K562 (cell line): ENCODE data around the gene TEX14. TPM values are rescaled to one million over a fixed set of nuclear protein-coding genes. Genes with fewer than 3 reads are reported as not detected.
A peak's percentile ranks its signal among the peaks of the same experiment; 100 is the strongest.

Source experiments
- ATF4 ChIP-seq: fragments of 450-650 bp; formaldehyde crosslinking; IDR thresholded peaks from 2 replicates; pipeline ENCODE4 v1.4.0; 2022; ENCODE audit warnings: mild to moderate bottlenecking, moderate library complexity
- ATF7 ChIP-seq: fragments of 450-650 bp; IDR thresholded peaks from 2 replicates; pipeline ENCODE4 v1.7.1; 2014; ENCODE audit warnings: mild to moderate bottlenecking, moderate library complexity
- E2F4 ChIP-seq: sonication (generic); formaldehyde crosslinking; IDR thresholded peaks from 2 replicates; pipeline ENCODE4 v1.8.0; 2022; ENCODE audit warnings: mild to moderate bottlenecking, low read depth, missing genetic modification reagents
- ELF1 ChIP-seq: fragments of 200-800 bp; sonication (Bioruptor generic); IDR thresholded peaks from 2 replicates; pipeline ENCODE4 v1.6.1; 2016; ENCODE audit warnings: missing genetic modification characterization, missing compliant biosample characterization
- HSF4 ChIP-seq: fragments of 250-450 bp; sonication (Bioruptor Pico); IDR thresholded peaks from 2 replicates; pipeline ENCODE4 v2.1.2; 2022; ENCODE audit warnings: mild to moderate bottlenecking, moderate library complexity, borderline replicate concordance
- MYBL2 ChIP-seq, 2 experiments: fragments of 450-650 bp in 1 of 2; sonication (generic) in 1 of 2; formaldehyde crosslinking in 1 of 2; IDR thresholded peaks; 2 replicates each; pipeline versions ENCODE4 v1.6.1 to v1.8.1; 2017 to 2022; ENCODE audit warnings: borderline replicate concordance in 1 of 2, inconsistent platforms in 1 of 2, low read depth in 1 of 2, mild to moderate bottlenecking in 1 of 2, missing genetic modification reagents in 1 of 2, moderate library complexity in 1 of 2
- NR2C1 ChIP-seq, 2 experiments: fragments of 450-650 bp; IDR thresholded peaks; 2 replicates each; pipeline ENCODE4 v1.6.1; 2017; ENCODE audit warnings: mild to moderate bottlenecking in 2 of 2, antibody characterized with exemption in 1 of 2, inconsistent platforms in 1 of 2, missing compliant biosample characterization in 1 of 2, missing genetic modification characterization in 1 of 2
- NR4A1 ChIP-seq, 2 experiments: fragments of 250-450 bp in 1 of 2; fragments of 450-650 bp in 1 of 2; sonication (Bioruptor Pico) in 1 of 2; IDR thresholded peaks; 2 replicates each; pipeline versions ENCODE4 v1.4.0 to v1.6.1; 2016 to 2020; ENCODE audit warnings: mild to moderate bottlenecking in 2 of 2, missing compliant biosample characterization in 1 of 2, missing genetic modification characterization in 1 of 2, moderate library complexity in 1 of 2
- PCBP2 ChIP-seq: fragments of 200-400 bp; formaldehyde crosslinking; IDR thresholded peaks from 2 replicates; pipeline ENCODE4 v1.6.1; 2018; ENCODE audit warnings: low read length, low read depth, mild to moderate bottlenecking, moderate library complexity; ENCODE audit not compliant: poor library complexity, severe bottlenecking
- PHB2 ChIP-seq: fragments of 450-650 bp; IDR thresholded peaks from 2 replicates; pipeline ENCODE4 v1.6.1; 2017; ENCODE audit warnings: low read depth
- SMAD2 ChIP-seq: fragments of 150-350 bp; IDR thresholded peaks from 2 replicates; pipeline ENCODE4 v1.6.1; 2014; ENCODE audit warnings: low read depth, mild to moderate bottlenecking, low read length
- TAF15 ChIP-seq: fragments of 200-400 bp; formaldehyde crosslinking; IDR thresholded peaks from 2 replicates; pipeline ENCODE4 v1.6.1; 2017; ENCODE audit warnings: mild to moderate bottlenecking, low read depth, low read length, moderate library complexity
- TEAD1 ChIP-seq, 2 experiments: fragments of 450-650 bp in 1 of 2; sonication (generic) in 1 of 2; formaldehyde crosslinking; IDR thresholded peaks; 2 replicates each; pipeline versions ENCODE4 v1.4.0 to v1.8.0; 2020 to 2022; ENCODE audit warnings: mild to moderate bottlenecking in 2 of 2, missing genetic modification reagents in 1 of 2
- TFAM ChIP-seq: fragments of 250-450 bp; sonication (Bioruptor Pico); conservative IDR thresholded peaks from 2 replicates; pipeline ENCODE4 v1.5.0; 2021; ENCODE audit warnings: mild to moderate bottlenecking, moderate library complexity
- XRCC5 ChIP-seq: fragments of 200-400 bp; formaldehyde crosslinking; IDR thresholded peaks from 2 replicates; pipeline ENCODE4 v1.6.1; 2017; ENCODE audit warnings: low read depth, mild to moderate bottlenecking, low read length
- ZBTB11 ChIP-seq, 3 experiments: fragments of 200-800 bp in 1 of 3; fragments of 250-450 bp in 1 of 3; fragments of 450-650 bp in 1 of 3; sonication (Bioruptor Pico) in 1 of 3; sonication (Bioruptor generic) in 1 of 3; formaldehyde crosslinking in 1 of 3; IDR thresholded peaks; 2 replicates each; pipeline versions ENCODE4 v1.6.1 to v1.8.0; 2016 to 2022; ENCODE audit warnings: mild to moderate bottlenecking in 2 of 3, missing genetic modification characterization in 2 of 3, missing compliant biosample characterization in 1 of 3, moderate library complexity in 1 of 3
- ZNF239 ChIP-seq: fragments of 250-450 bp; sonication (Bioruptor Pico); IDR thresholded peaks from 2 replicates; pipeline ENCODE4 v1.4.0; 2020; ENCODE audit warnings: mild to moderate bottlenecking
- polyA plus RNA-seq, 8 experiments: library from polyadenylated mRNA; depleted of rRNA in 4 of 8; stranded (reverse) in 5 of 8; unstranded in 3 of 8; fragments of >200 nt; fragmentation: Nextera tagmentation in 2 of 8; fragmentation: Illumina TruSeq in 1 of 8; extraction: Ambion mirVana in 2 of 8; extraction: Trizol in 1 of 8; gene quantifications; 2 replicates each; pipeline versions ENCODE4 v1.2.1 to v1.2.3, GENCODE V29; 2011 to 2014; ENCODE audit warnings: inconsistent platforms in 1 of 8, missing spikeins in 1 of 8
- total RNA-seq, 7 experiments: library from RNA; depleted of rRNA in 6 of 7; stranded (reverse); fragments of >200 nt in 6 of 7; fragmentation: Illumina TruSeq in 2 of 7; extraction: Trizol in 2 of 7; gene quantifications; 2 replicates each; pipeline versions ENCODE4 v1.2.1 to v1.2.3, GENCODE V29; 2011 to 2021; ENCODE audit warnings: low replicate concordance in 1 of 7

TEX14 gene
- total and polyA plus RNA-seq, 9 of the 15 experiments (the other 6 are each of a cell fraction or from before 2014, with no cell fraction given), result 0.05 to 0.12 (median 0.09) TPM; not detected in 1

- peak in 2 of 3 experiments; percentile 56 to 63; a peak in 4 of 6 replicates for TF ChIP-seq ZBTB11 (CRISPR knock-in tag; IDR thresholded peaks at IDR 0.05)
- TF ChIP-seq PCBP2, result no peak
- peak; percentile 84 for TF ChIP-seq ZNF239
- TF ChIP-seq E2F4 (CRISPR knock-in tag), result no peak
- 0 out of 2 replicates have a peak, but pooled peaks have one; percentile 16 for TF ChIP-seq MYBL2 (IDR thresholded peaks at IDR 0.05; ENCODE audit: low read depth)
- no peak for TF ChIP-seq MYBL2 (CRISPR knock-in tag; IDR thresholded peaks at IDR 0.05; ENCODE audit: borderline replicate concordance)
- peak; percentile 96 for TF ChIP-seq ATF7
- TF ChIP-seq NR2C1 (IDR thresholded peaks at IDR 0.05), result peak; percentile 48; the same call in 1 of the 2 replicates
- peak; percentile 58; the same call in 1 of the 2 replicates for TF ChIP-seq NR2C1 (tag; IDR thresholded peaks at IDR 0.05)
- TF ChIP-seq TFAM (CRISPR knock-in tag), result no peak
- 0 out of 2 replicates have a peak, but pooled peaks have one; percentile 64 for TF ChIP-seq TAF15
- TF ChIP-seq ATF4 (CRISPR knock-in tag), result peak; percentile 98
- peak; percentile 69 for TF ChIP-seq ELF1
- TF ChIP-seq NR4A1 (CRISPR knock-in tag; IDR thresholded peaks at IDR 0.05), result peak; percentile 96
- TF ChIP-seq NR4A1 (tag; IDR thresholded peaks at IDR 0.05), result no peak; the same call in none of the 2 replicates
- TF ChIP-seq XRCC5, result no peak
- TF ChIP-seq PHB2, result peak; percentile 82
- no peak for TF ChIP-seq HSF4 (CRISPR knock-in tag)
- peak; percentile 84 to 100; a peak in 3 of 4 replicates for TF ChIP-seq TEAD1 (CRISPR knock-in tag; IDR thresholded peaks at IDR 0.05)
- no peak for TF ChIP-seq SMAD2
These were observed 12.4 kb downstream of the TEX14 start (continued) for GRCh38 chr17:58679263-58680037.
